ENCODE measurements around the gene PRPF6. TPM values are rescaled to one million over a fixed set of nuclear protein-coding genes. Genes with fewer than 3 reads are reported as not detected.
A peak's percentile ranks its signal among the peaks of the same experiment; 100 is the strongest.
"Not testable (repeated sequence)": the region's sequence is repeated elsewhere in the genome, so short reads cannot be mapped to it uniquely, and the experiment has no call there.

PRPF6 gene
- total and polyA plus RNA-seq, 5 donors from 2014 or later: 61.8 to 85.3 (median 77.0) TPM

DNA sequence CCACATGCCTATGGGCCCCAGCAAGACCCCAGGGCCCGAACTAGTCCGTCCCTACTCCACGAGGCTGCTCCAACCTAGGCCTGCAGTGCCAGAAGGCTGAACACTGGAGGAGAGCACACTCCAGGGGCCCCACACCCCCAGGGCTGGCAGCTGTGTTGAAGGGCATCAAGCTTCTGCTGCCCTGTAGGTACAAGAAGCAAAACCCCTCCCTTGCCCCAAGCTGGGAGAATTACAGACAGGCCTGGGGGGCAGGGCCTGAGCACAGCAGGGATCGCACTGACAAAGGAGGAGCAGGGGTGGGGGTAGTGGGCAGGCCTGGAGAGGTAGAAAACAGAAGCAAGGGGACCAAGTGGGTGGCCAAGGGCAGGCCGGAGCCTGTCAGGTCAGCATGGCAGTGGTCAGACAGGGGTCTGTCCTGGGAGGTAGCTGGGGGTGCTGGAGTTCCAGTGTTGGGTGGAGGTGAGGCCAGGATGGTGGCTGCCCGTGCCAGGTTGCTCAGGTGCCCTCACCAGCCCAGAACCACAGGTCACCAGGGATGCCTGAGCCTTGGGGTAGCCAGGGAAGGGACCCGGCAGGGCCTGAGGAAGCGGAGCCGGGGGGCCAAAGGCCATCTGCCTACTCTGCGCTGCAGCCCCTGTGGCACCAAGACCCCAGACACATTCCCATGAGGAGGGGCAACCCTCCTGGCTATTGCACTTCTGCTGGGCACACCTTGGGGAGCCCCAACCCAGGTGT is 21.8 kb upstream of the PRPF6 start:
- peaks cover 8% of the 10 kb centered on the region for H3K36me3 Mint-ChIP-seq

DNA sequence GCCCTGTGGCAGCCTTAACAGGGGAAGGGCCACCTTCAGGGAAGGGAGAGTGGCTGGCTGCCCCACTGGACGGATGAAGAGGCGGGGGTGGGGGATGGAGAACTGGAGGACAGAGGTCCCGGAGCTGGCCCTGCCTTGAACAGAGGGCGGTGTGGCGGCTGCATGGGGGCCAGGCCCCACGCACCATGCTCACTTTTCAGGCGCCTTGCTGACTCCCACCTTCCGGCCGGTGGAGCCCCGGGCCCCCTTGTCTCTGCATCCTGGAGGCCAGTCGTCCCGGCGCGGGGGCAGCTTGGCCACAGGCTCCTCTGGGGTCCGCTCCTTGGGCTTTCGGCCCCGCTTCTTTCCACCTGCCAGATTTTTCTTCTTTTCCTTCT is 21.2 kb upstream of the PRPF6 start:
- H3K27ac Mint-ChIP-seq: peak overlapping the region in 1 of 3 donors; percentile 52
- peak overlapping the region in 1 of 4 donors; percentile 18 for H3K4me3 Mint-ChIP-seq
- no peak overlapping the region for H3K4me3 ChIP-seq (ENCODE audit: low read depth, low read length)
- DNase-seq (no peak), ATAC-seq (ENCODE audit: low read depth in 2 of 2) (no peak)
- H3K4me1 Mint-ChIP-seq: peaks cover 0 to 17% (median 3%) of the 10 kb centered on the region in 4 donors
- peaks cover 29% of the 10 kb centered on the region for H3K4me1 ChIP-seq (ENCODE audit: control insufficient read depth, insufficient read depth, low read length, poor library complexity, severe bottlenecking)
- no peaks in the 10 kb centered on the region for H3K27me3 Mint-ChIP-seq
- no peak overlapping the region for H3K27ac ChIP-seq (ENCODE audit: insufficient read depth, low read length, poor library complexity, severe bottlenecking)
- H3K36me3 ChIP-seq (ENCODE audit: control insufficient read depth, insufficient read depth, low read length): peaks cover 13% of the 10 kb centered on the region
- no peaks in the 10 kb centered on the region for H3K9me3 Mint-ChIP-seq
- no peaks in the 10 kb centered on the region for H3K9me3 ChIP-seq (ENCODE audit: control insufficient read depth in 2 of 2, low read length in 2 of 2)
- peaks cover 8% of the 10 kb centered on the region for H3K36me3 Mint-ChIP-seq
- no peaks in the 10 kb centered on the region for H3K27me3 ChIP-seq (ENCODE audit: control insufficient read depth, insufficient read depth, low read length)

More for the DNA sequence above, 21.8 kb upstream of the PRPF6 start:
- no peak overlapping the region for H3K27ac ChIP-seq (ENCODE audit: insufficient read depth, low read length, poor library complexity, severe bottlenecking)
- Mint-ChIP-seq H3K9me3 (no peaks in the 10 kb centered on the region), H3K4me1 (peaks cover 0 to 23% (median 7%) of the 10 kb centered on the region in 4 donors), H3K27ac (no peak overlapping the region), H3K27me3 (no peaks in the 10 kb centered on the region), H3K4me3 (peak overlapping the region in 2 of 4 donors; percentile 18 to 35)
- H3K4me1 ChIP-seq (ENCODE audit: control insufficient read depth, insufficient read depth, low read length, poor library complexity, severe bottlenecking): peaks cover 34% of the 10 kb centered on the region
- peaks cover 13% of the 10 kb centered on the region for H3K36me3 ChIP-seq (ENCODE audit: control insufficient read depth, insufficient read depth, low read length)
- no peak overlapping the region for H3K4me3 ChIP-seq (ENCODE audit: low read depth, low read length)
- H3K9me3 ChIP-seq (ENCODE audit: control insufficient read depth in 2 of 2, low read length in 2 of 2): no peaks in the 10 kb centered on the region
- no peak for DNase-seq
- ATAC-seq (ENCODE audit: low read depth in 2 of 2): no peak
- no peaks in the 10 kb centered on the region for H3K27me3 ChIP-seq (ENCODE audit: control insufficient read depth, insufficient read depth, low read length)

DNA sequence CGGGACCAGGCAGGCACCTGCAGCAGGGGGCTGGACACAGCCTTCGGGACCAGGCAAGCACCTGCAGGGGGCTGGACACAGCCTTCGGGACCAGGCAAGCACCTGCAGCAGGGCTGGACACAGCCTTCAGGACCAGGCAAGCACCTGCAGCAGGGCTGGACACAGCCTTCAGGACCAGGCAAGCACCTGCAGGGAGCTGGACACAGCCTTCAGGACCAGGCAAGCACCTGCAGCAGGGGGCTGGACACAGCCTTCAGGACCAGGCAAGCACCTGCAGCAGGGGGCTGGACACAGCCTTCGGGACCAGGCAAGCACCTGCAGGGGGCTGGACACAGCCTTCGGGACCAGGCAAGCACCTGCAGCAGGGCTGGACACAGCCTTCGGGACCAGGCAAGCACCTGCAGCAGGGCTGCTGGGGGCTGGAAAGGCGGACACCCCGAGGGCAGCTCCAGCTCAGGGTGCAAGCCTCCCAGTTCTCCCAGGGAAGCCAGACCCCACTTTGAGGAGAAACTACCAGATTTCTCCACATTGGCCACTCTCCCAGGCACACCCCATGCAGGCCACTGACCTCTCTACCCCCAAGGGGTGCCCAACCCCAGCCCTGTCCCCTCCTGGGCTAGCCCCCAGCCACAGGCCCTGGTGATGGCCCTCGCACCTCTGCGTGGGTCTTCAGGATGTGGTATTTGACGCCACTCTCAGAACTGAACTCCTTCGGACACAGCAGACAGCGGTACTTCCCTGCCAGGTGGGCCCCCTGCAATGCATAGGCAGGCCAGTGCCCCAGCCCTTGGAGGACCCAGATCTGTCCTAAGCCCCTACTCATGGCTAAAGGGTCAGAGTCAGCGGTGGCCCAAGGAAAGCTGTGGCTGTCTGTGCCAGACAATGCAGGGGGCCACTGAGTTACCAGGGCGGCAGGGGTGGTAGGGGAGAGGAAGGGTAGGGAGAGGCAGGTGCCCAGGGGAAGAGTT is 20.0 kb upstream of the PRPF6 start:
- not testable (repeated sequence) for H3K27ac Mint-ChIP-seq; H3K36me3 Mint-ChIP-seq; H3K4me1 Mint-ChIP-seq; H3K27me3 Mint-ChIP-seq; H3K9me3 ChIP-seq (ENCODE audit: control insufficient read depth in 2 of 2, low read length in 2 of 2); H3K4me3 ChIP-seq (ENCODE audit: low read depth, low read length); H3K27ac ChIP-seq (ENCODE audit: insufficient read depth, low read length, poor library complexity, severe bottlenecking); ATAC-seq (ENCODE audit: low read depth in 2 of 2); DNase-seq; H3K9me3 Mint-ChIP-seq; H3K27me3 ChIP-seq (ENCODE audit: control insufficient read depth, insufficient read depth, low read length)
- H3K4me3 Mint-ChIP-seq: peak overlapping the region in 1 of 4 donors; percentile 38
- Histone ChIP-seq H3K4me1 (ENCODE audit: control insufficient read depth, insufficient read depth, low read length, poor library complexity, severe bottlenecking) (peaks cover 17% of the 10 kb centered on the region), H3K36me3 (ENCODE audit: control insufficient read depth, insufficient read depth, low read length) (peaks cover 13% of the 10 kb centered on the region)

DNA sequence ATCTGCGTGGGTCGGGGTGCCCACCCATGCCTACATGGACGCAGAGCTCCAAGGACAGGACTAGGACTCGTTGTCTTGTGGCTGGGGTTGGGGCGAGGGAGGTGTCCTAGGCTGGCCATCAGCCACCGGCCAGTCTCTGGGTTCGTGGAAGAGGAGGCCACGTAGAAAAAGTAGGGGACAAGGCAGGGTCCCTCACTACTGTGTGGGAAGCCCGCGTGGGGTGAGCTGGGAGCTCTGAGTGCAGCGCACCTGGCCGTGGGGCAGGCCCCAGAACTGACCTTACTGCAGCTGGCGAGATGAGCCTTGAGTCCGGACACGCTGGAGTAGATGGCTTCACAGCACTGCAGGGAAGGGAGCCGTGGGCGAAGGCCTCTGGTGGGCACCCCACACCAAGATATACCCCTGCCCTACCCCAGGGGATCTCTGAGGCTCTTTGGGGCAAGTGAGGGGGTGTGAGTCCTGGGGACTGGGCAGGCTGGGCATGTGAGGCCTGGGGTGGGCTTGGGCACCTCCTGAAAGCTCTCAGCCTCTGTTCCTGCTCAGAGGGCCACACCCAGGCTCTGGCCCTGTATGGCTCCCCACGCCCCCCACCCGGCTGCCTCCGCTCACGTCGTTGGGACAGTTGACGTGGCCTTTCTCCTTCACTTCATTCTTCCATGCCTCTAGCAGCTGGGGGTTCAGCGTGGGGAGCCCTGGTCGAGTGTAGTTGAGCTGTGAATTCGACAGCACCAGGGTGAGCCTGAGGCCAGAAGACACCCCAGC is 19.1 kb upstream of the PRPF6 start:
- DNase-seq: no peak
- H3K27ac Mint-ChIP-seq: no peak overlapping the region
- H3K4me1 ChIP-seq (ENCODE audit: control insufficient read depth, insufficient read depth, low read length, poor library complexity, severe bottlenecking): peaks cover 13% of the 10 kb centered on the region

DNA sequence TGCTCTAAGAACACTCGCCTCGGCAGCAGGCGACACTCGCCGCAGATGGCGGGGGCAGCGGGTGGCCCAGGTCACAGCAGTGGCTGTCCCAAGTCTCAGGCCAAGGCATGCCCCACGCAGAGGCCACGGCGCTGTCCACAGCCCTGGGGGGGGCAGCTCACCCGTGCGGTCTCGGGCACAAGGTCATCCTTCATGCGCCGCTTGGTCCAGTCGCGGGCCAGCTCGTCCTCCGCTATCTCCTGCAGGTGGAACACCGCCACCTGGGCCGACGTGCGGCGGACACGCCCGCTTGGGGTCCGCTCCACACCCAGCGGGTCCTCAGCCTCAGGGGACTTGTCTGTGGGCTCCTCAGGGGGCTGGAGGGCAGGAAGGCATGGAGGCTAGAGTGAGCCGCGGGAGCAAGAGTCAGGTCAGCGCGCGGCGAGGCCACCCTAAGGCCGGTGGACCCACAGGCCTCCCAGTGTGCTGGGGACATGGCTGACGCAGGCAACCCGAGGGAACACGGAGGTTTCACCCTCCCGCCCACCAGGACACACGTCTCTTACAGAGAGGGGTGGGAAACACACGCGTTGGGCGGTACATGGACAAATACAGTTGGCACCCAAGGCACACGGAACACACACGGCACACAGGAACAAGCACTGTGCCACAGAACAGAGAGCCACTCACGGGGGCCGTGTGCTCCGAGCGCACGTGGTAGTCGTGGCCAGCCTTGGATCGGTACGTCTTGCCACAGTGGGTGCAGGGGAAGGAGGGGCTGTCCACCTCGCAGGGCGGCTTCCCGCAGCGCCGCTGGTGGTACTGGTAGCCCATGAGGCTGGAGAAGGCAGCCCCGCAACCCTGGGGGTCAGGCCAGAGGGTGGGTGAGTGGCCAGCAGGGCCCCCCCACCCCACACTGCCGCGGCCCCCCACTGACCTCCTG is 18.2 kb upstream of the PRPF6 start:
- Histone ChIP-seq H3K4me3 (ENCODE audit: low read depth, low read length) (no peak overlapping the region), H3K36me3 (ENCODE audit: control insufficient read depth, insufficient read depth, low read length) (peaks cover 16% of the 10 kb centered on the region), H3K27ac (ENCODE audit: insufficient read depth, low read length, poor library complexity, severe bottlenecking) (no peak overlapping the region), H3K9me3 (ENCODE audit: control insufficient read depth in 2 of 2, low read length in 2 of 2) (no peaks in the 10 kb centered on the region), H3K27me3 (ENCODE audit: control insufficient read depth, insufficient read depth, low read length) (no peaks in the 10 kb centered on the region), H3K4me1 (ENCODE audit: control insufficient read depth, insufficient read depth, low read length, poor library complexity, severe bottlenecking) (peaks cover 5% of the 10 kb centered on the region)
- no peak overlapping the region for H3K27ac Mint-ChIP-seq
- no peak for ATAC-seq (ENCODE audit: low read depth in 2 of 2)
- no peaks in the 10 kb centered on the region for H3K27me3 Mint-ChIP-seq
- no peak overlapping the region for H3K4me3 Mint-ChIP-seq
- H3K4me1 Mint-ChIP-seq: peaks cover 0 to 2% (median 0%) of the 10 kb centered on the region in 4 donors
- no peaks in the 10 kb centered on the region for H3K9me3 Mint-ChIP-seq
- peak in 1 of 3 donors; percentile 1 for DNase-seq
- peaks cover 8% of the 10 kb centered on the region for H3K36me3 Mint-ChIP-seq

More for the DNA sequence above, 19.1 kb upstream of the PRPF6 start:
- H3K9me3 Mint-ChIP-seq: no peaks in the 10 kb centered on the region
- peaks cover 13% of the 10 kb centered on the region for H3K36me3 ChIP-seq (ENCODE audit: control insufficient read depth, insufficient read depth, low read length)
- peaks cover 8% of the 10 kb centered on the region for H3K36me3 Mint-ChIP-seq
- H3K9me3 ChIP-seq (ENCODE audit: control insufficient read depth in 2 of 2, low read length in 2 of 2): no peaks in the 10 kb centered on the region
- H3K4me1 Mint-ChIP-seq: peaks cover 0 to 9% (median 0%) of the 10 kb centered on the region in 4 donors
- no peak for ATAC-seq (ENCODE audit: low read depth in 2 of 2)
- H3K4me3 Mint-ChIP-seq: peak overlapping the region in 1 of 4 donors; percentile 38
- H3K4me3 ChIP-seq (ENCODE audit: low read depth, low read length): no peak overlapping the region
- H3K27me3 Mint-ChIP-seq: no peaks in the 10 kb centered on the region
- no peak overlapping the region for H3K27ac ChIP-seq (ENCODE audit: insufficient read depth, low read length, poor library complexity, severe bottlenecking)
- H3K27me3 ChIP-seq (ENCODE audit: control insufficient read depth, insufficient read depth, low read length): no peaks in the 10 kb centered on the region

DNA sequence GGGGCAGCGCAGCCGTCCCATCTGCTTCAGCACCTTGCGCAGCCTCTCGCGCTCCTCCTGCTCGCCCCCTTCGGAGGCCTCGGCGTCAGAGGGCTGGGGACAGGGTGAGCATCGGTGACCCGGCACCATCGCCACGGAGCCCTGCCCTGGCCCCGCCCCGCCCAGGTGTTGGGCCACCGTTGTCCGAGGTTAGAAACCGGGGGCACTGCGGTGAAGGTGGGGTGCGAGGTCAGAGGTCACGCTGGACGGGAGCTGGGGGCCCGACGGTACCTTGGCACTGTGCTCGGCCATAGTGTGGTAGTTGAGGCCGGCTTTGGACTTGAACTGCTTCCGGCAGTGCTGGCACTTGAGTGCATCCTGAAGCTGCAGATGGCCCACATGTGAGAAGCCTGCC is 17.6 kb upstream of the PRPF6 start:
- Mint-ChIP-seq H3K4me1 (peaks cover 0 to 4% (median 2%) of the 10 kb centered on the region in 4 donors), H3K4me3 (no peak overlapping the region), H3K36me3 (peaks cover 8% of the 10 kb centered on the region), H3K27me3 (no peaks in the 10 kb centered on the region), H3K9me3 (peaks cover 0 to 1% (median 0%) of the 10 kb centered on the region in 7 donors), H3K27ac (no peak overlapping the region)
- Histone ChIP-seq H3K36me3 (ENCODE audit: control insufficient read depth, insufficient read depth, low read length) (peaks cover 16% of the 10 kb centered on the region), H3K4me3 (ENCODE audit: low read depth, low read length) (no peak overlapping the region), H3K4me1 (ENCODE audit: control insufficient read depth, insufficient read depth, low read length, poor library complexity, severe bottlenecking) (no peaks in the 10 kb centered on the region), H3K9me3 (ENCODE audit: control insufficient read depth in 2 of 2, low read length in 2 of 2) (no peaks in the 10 kb centered on the region), H3K27me3 (ENCODE audit: control insufficient read depth, insufficient read depth, low read length) (no peaks in the 10 kb centered on the region), H3K27ac (ENCODE audit: insufficient read depth, low read length, poor library complexity, severe bottlenecking) (no peak overlapping the region)
- ATAC-seq (ENCODE audit: low read depth in 2 of 2) (no peak), DNase-seq (peak in 1 of 3 donors; percentile 0)

Measured in CD4-positive, CD25-positive, alpha-beta regulatory T cell (primary cell).